Kidney epithelial cell (primary cell): Measurements from ENCODE around the gene TMEM151A. TPM values are rescaled to one million over a fixed set of nuclear protein-coding genes. Genes with fewer than 3 reads are reported as not detected.
A peak's percentile ranks its signal among the peaks of the same experiment; 100 is the strongest.

Experiments
- DNase-seq: peaks from one replicate; pipeline ENCODE4 v3.0.0-alpha.2; 2010; ENCODE audit warnings: low read depth
- H3K27me3 ChIP-seq: 2 replicates; pipeline ENCODE4 v1.6.0; 2011; ENCODE audit warnings: low read length; ENCODE audit not compliant: control insufficient read depth, insufficient read depth
- H3K36me3 ChIP-seq: 2 replicates; pipeline ENCODE4 v1.5.1; 2011; ENCODE audit warnings: low read length; ENCODE audit not compliant: control insufficient read depth, insufficient read depth
- H3K4me3 ChIP-seq: 2 replicates; pipeline ENCODE4 v1.5.1; 2011; ENCODE audit warnings: low read depth, mild to moderate bottlenecking, control low read depth, low read length
- total RNA-seq: library from RNA; depleted of rRNA; stranded (reverse); fragments of >200 nt; gene quantifications from 2 replicates; pipeline ENCODE4 v1.2.3, GENCODE V29; 2015
- TF ChIP-seq, protein P1 (sequence below): IDR thresholded peaks from 2 replicates; pipeline ENCODE4 v1.5.1; 2011; ENCODE audit warnings: mild to moderate bottlenecking, moderate library complexity, low read length, control low read depth, inconsistent platforms; ENCODE audit not compliant: insufficient read depth, poor library complexity, severe bottlenecking

The TMEM151A gene
- total RNA-seq, 1 donor from 2014 or later, result 0.08 TPM

DNA sequence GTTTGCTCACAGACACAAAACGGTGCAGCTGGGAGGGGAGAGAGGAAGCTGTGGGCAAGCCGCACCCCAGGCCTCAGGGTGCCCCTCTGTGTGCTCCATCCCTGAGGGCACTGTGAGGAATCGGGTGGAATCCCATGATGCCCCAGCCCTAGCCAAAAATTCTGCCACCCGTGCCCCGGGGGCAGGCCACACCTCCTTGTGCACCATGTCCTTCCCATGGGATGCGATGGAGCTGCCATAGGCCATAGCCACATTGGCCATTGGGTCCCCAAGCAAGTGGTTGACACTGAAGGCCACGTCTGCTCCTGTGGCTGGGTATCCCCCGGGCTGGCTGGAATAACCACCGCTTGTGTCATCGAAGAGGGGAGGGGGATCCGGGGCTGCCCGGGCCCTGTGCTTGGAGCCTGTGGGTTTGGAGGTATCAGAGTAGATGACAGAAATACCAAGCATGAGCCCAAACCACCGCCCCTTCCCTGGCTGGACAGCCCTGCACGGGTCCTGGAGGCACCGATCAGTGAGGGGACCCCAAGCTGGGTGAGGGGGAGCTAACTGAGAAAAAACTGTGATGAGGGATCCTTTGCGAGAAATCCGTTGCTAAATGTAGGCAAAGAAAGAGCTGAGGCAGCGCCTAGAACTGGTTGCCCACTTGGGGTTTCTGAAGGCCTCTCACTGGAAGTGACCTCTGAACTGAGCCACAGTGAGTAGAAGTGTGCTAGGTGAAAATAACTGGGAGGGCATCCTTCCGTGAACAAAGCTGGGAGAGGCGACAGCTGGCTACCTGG lies 3.6 kb upstream of the TMEM151A start:
- TF ChIP-seq, protein P1, sequence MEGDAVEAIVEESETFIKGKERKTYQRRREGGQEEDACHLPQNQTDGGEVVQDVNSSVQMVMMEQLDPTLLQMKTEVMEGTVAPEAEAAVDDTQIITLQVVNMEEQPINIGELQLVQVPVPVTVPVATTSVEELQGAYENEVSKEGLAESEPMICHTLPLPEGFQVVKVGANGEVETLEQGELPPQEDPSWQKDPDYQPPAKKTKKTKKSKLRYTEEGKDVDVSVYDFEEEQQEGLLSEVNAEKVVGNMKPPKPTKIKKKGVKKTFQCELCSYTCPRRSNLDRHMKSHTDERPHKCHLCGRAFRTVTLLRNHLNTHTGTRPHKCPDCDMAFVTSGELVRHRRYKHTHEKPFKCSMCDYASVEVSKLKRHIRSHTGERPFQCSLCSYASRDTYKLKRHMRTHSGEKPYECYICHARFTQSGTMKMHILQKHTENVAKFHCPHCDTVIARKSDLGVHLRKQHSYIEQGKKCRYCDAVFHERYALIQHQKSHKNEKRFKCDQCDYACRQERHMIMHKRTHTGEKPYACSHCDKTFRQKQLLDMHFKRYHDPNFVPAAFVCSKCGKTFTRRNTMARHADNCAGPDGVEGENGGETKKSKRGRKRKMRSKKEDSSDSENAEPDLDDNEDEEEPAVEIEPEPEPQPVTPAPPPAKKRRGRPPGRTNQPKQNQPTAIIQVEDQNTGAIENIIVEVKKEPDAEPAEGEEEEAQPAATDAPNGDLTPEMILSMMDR, result no peak
- Histone ChIP-seq H3K4me3 (peak overlapping the region; percentile 74), H3K36me3 (no peaks in the 10 kb centered on the region), H3K27me3 (peaks cover 20% of the 10 kb centered on the region)
- DNase-seq, result no peak

- Histone ChIP-seq H3K4me3 (peak within 1 kb of the TSS; percentile 74), H3K36me3 (no peaks in the 10 kb centered on the region), H3K27me3 (peaks cover 25% of the 10 kb centered on the region)
- TF ChIP-seq, protein P1, result no peak
- DNase-seq, result peak; percentile 97
Observed at GRCh38 chr11:66288671-66289547, 2.8 kb upstream of the TMEM151A start, which contains the start of gene YIF1A. Gene YIF1A, minus strand, starts transcription at chr11:66289143. Its CDS starts 158 bp downstream, at chr11:66288985.

DNA sequence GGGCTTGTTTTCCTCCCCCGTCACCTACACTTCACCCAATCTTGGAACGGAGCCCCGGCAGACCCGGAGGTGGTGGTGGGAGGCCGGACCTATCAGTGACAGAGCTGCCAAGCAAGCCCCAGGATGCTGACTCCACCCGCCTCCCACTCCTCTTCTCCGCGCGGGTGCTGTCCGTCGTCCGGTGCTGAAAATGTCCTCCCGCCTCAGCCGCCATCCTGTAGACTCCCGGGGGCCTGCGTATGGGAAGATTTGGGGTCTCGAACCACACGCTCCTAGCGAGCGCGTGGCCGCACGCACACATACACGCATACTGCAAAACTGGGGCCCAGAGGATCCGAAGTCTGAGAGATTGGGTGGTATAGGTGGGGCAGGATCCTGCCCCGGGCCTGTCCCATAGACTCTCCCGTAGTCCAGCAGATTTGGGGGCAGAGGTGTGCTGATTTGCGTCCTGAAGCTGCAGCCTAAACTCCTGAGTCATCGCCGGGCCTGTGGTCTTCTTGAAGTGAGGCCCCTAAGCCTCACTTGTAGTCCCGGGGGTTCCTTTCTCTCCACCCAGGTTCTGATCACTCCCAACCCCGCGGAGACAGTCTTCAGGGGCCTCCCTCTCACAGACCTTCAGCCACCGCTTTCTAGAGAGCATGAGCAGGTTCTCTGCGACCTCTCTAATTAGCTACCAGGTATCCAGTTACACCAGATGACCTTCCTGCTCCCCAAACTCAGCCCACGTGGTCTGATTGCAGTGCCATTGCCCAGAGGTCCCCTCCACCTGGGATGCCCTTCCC lies 2.0 kb upstream of the TMEM151A start:
- Histone ChIP-seq H3K4me3 (peak overlapping the region; percentile 57), H3K27me3 (peaks cover 29% of the 10 kb centered on the region), H3K36me3 (no peaks in the 10 kb centered on the region)
- TF ChIP-seq, protein P1, result no peak
- no peak for DNase-seq

GRCh38 chr11:66290330-66290621 lies 1.4 kb upstream of the TMEM151A start:
- TF ChIP-seq, protein P1, result no peak

GRCh38 chr11:66291303-66291705 lies 390 bp upstream of the TMEM151A start:
- no peak overlapping the region for H3K4me3 ChIP-seq
- peaks cover 31% of the 10 kb centered on the region for H3K27me3 ChIP-seq
- TF ChIP-seq, protein P1, result no peak
- no peaks in the 10 kb centered on the region for H3K36me3 ChIP-seq
- DNase-seq, result no peak

More at GRCh38 chr11:66290330-66290621, 1.4 kb upstream of the TMEM151A start:
- H3K4me3 ChIP-seq, result no peak overlapping the region
- no peaks in the 10 kb centered on the region for H3K36me3 ChIP-seq
- DNase-seq, result no peak
- peaks cover 30% of the 10 kb centered on the region for H3K27me3 ChIP-seq
